Limb (tissue), 2 donors: ENCODE measurements around the gene SLC35F3.
"Not testable (repeated sequence)": the region's sequence is repeated elsewhere in the genome, so short reads cannot be mapped to it uniquely, and the experiment has no call there.

ENCODE experiments used
- DNase-seq, 2 donors: peaks; one replicate each; pipeline ENCODE4 v3.0.0-alpha.2; 2016; ENCODE audit errors: extremely low spot score in 2 of 2

SLC35F3 gene

GRCh38 chr1:233904633-233905415 is at the start of gene SLC35F3:
TSS of gene SLC35F3 (plus strand) at chr1:233904676.
- peak in 1 of 2 donors; percentile 84 for DNase-seq

- DNase-seq, result no peak
Observed at GRCh38 chr1:233859446-233859845, 45.0 kb upstream of the SLC35F3 start.

GRCh38 chr1:233863901-233864545 is 40.5 kb upstream of the SLC35F3 start:
- no peak for DNase-seq

GRCh38 chr1:233864578-233864977 is 39.9 kb upstream of the SLC35F3 start:
- no peak for DNase-seq

- no peak for DNase-seq
Observed at GRCh38 chr1:233865216-233865615, 39.3 kb upstream of the SLC35F3 start.

- no peak for DNase-seq
Observed at GRCh38 chr1:233865902-233866301, 38.6 kb upstream of the SLC35F3 start.

- no peak for DNase-seq
Observed at GRCh38 chr1:233867028-233867427, 37.4 kb upstream of the SLC35F3 start.

- DNase-seq, result no peak
Observed at GRCh38 chr1:233868461-233868860, 36.0 kb upstream of the SLC35F3 start.

GRCh38 chr1:233869680-233870079 is 34.8 kb upstream of the SLC35F3 start:
- no peak for DNase-seq

GRCh38 chr1:233873666-233874065 is 30.8 kb upstream of the SLC35F3 start:
- peak in 1 of 2 donors; percentile 6 for DNase-seq

GRCh38 chr1:233879841-233880240 is 24.6 kb upstream of the SLC35F3 start:
- no peak for DNase-seq

GRCh38 chr1:233883671-233884070 is 20.8 kb upstream of the SLC35F3 start:
- DNase-seq, result no peak

GRCh38 chr1:233884461-233885151 is 19.9 kb upstream of the SLC35F3 start:
- DNase-seq, result no peak

GRCh38 chr1:233885196-233885920 is 19.1 kb upstream of the SLC35F3 start:
- DNase-seq, result peak in 1 of 2 donors; percentile 40

GRCh38 chr1:233891151-233891550 is 13.3 kb upstream of the SLC35F3 start:
- DNase-seq, result not testable (repeated sequence)

- DNase-seq, result no peak
Observed at GRCh38 chr1:233897325-233898162, 6.9 kb upstream of the SLC35F3 start.

GRCh38 chr1:233901495-233901894 is 3.0 kb upstream of the SLC35F3 start:
- no peak for DNase-seq

- no peak for DNase-seq
Observed at GRCh38 chr1:233905416-233906051, 1.1 kb downstream of the SLC35F3 start.

- DNase-seq, result no peak
Observed at GRCh38 chr1:233907151-233907550, 2.7 kb downstream of the SLC35F3 start.

GRCh38 chr1:233908092-233908491 is 3.6 kb downstream of the SLC35F3 start:
- DNase-seq, result no peak
